ENCODE data around the gene ATP2B2.

Gene ATP2B2

DNA sequence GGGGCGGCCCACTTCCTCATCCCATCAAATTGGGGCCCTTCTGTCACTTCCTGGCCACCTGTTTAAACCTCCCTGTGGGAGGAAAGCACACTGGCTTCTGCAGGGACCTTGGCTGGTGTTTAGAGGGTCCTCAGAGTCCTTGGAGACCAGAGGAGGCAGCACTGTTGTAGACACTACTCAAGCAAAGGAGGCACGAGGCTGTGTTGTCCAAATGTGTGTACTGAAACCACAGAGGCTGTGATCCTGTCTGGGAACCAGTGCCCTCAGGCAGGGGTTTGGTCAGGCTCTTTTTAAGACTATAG lies 172.1 kb downstream of the ATP2B2 start:
- no peak overlapping the region for H3K4me3 ChIP-seq (ENCODE audit: low read depth, low read length)
- TF ChIP-seq ZNF548 (tag by site-specific recombination; IDR thresholded peaks at IDR 0.05) (no peak), ZNF354C (tag by site-specific recombination; IDR thresholded peaks at IDR 0.05; ENCODE audit: borderline replicate concordance, low read depth) (no peak), ZNF600 (tag by site-specific recombination; IDR thresholded peaks at IDR 0.05) (no peak), ZNF621 (tag by site-specific recombination; IDR thresholded peaks at IDR 0.05) (no peak), ZNF248 (tag by site-specific recombination; IDR thresholded peaks at IDR 0.05) (no peak), ZNF362 (tag by site-specific recombination; IDR thresholded peaks at IDR 0.05) (no peak), ZNF677 (tag by site-specific recombination; IDR thresholded peaks at IDR 0.05) (no peak), ZBTB20 (tag by site-specific recombination; IDR thresholded peaks at IDR 0.05) (no peak), HIC1 (tag by site-specific recombination; IDR thresholded peaks at IDR 0.05) (no peak), REPIN1 (tag by site-specific recombination; IDR thresholded peaks at IDR 0.05; ENCODE audit: low read depth) (no peak), ZBTB8A (tag by site-specific recombination; IDR thresholded peaks at IDR 0.05) (no peak), ZNF2 (tag by site-specific recombination; IDR thresholded peaks at IDR 0.05) (no peak), ZNF16 (tag by site-specific recombination; IDR thresholded peaks at IDR 0.05; ENCODE audit: low read depth) (no peak), BCL11A (tag by site-specific recombination; IDR thresholded peaks at IDR 0.05; ENCODE audit: low read depth) (no peak), MEIS1 (CRISPR knock-in tag; IDR thresholded peaks at IDR 0.05; ENCODE audit: borderline replicate concordance) (no peak), PRDM4 (tag by site-specific recombination; IDR thresholded peaks at IDR 0.05) (no peak), BCL6B (tag by site-specific recombination; IDR thresholded peaks at IDR 0.05) (no peak), ZNF670 (tag by site-specific recombination; IDR thresholded peaks at IDR 0.05; ENCODE audit: low read depth) (no peak), ZNF501 (tag by site-specific recombination; IDR thresholded peaks at IDR 0.05) (no peak)
- TF ChIP-seq, protein P1, sequence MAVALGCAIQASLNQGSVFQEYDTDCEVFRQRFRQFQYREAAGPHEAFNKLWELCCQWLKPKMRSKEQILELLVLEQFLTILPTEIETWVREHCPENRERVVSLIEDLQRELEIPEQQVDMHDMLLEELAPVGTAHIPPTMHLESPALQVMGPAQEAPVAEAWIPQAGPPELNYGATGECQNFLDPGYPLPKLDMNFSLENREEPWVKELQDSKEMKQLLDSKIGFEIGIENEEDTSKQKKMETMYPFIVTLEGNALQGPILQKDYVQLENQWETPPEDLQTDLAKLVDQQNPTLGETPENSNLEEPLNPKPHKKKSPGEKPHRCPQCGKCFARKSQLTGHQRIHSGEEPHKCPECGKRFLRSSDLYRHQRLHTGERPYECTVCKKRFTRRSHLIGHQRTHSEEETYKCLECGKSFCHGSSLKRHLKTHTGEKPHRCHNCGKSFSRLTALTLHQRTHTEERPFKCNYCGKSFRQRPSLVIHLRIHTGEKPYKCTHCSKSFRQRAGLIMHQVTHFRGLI (tag by site-specific recombination; IDR thresholded peaks at IDR 0.05): no peak
- H3K4me1 ChIP-seq (ENCODE audit: control insufficient read depth, insufficient read depth, low read length): no peaks in the 10 kb centered on the region
- CTCF ChIA-PET: interaction anchor here (0.6 kb wide), 1 partner anchor 91 kb away, joined by 3 read pairs; no protein-coding TSS in a partner anchor
- H3K9me3 ChIP-seq (ENCODE audit: control insufficient read depth, insufficient read depth, low read depth, low read length): no peaks in the 10 kb centered on the region
- H3K27ac ChIP-seq (ENCODE audit: extremely low read depth, low read depth, low read length): no peak overlapping the region
- H3K36me3 ChIP-seq (ENCODE audit: control insufficient read depth in 2 of 2, insufficient read depth in 1 of 2, low read length in 2 of 2): no peaks in the 10 kb centered on the region
- POLR2A ChIA-PET: no interaction called here
